ENCODE results near the gene GSE1.

DNA sequence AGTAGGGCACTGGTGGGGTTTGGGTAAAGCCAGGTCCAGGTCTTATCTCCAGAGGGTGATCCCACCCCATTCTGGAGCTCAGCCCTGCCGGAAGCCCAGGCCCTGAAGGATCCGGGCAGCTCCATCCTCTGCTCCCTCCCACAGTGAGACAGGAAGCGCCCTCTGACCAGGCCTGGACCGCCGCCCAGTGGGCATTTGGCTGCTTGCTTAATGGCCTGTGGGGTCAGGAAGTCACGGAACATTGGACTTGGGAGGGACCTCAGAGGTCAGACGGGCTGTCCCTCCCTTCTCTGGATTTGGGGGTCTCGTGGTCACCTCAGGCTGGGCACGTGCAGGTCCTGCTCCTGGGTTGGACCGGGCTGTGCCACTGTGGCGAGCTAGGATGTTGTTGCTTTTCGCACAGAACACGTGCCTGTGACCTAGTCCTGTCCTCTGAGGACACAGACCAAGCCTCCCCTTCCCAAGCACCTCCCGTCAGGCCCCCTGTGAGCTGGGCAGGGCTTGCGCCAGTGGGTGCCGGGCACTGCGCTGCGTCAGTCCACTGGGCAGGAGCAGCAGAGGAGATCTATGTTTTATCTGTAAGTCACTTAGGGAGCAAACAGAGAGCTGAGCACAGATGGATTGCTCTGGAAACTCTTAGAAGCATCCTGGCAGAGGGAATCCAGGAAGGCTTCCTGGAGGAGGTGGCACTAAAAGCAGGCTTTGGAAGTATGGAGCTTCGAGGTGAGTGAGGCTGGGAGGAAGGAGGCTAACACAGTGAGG is 49.4 kb upstream of the GSE1 start:
- TF ChIP-seq POLR2A (IDR thresholded peaks at IDR 0.05; ENCODE audit: low read depth, low read length), result no peak
- no peak for TF ChIP-seq TAF1 (IDR thresholded peaks at IDR 0.05; ENCODE audit: low read depth, low read length)
- no peak for TF ChIP-seq POLR2AphosphoS5 (IDR thresholded peaks at IDR 0.05; ENCODE audit: low read depth, low read length)
- no peak for TF ChIP-seq SPI1 (IDR thresholded peaks at IDR 0.05; ENCODE audit: low read depth, low read length)
